ENCODE measurements around the gene SLIT3.

Gene SLIT3

DNA sequence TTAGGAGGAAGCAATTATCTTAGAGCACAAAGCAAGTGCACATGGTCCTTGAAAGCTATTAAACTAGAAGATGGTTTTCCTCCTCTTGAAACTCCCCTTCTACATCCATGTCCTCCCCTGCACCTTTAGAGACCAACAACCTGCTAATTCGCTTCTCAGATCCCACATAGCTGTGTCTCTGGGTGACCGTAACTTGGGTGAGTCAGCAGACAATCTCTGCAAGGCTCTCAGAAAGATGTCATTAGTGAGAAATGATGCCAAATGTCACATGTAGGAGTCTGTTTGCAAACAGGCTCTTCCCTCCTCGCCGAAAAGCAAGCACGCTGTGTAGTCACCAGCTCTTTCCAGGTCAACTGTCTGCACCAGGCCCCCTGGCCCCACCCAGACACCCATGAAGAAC, 291.8 kb downstream of the SLIT3 start:
- DNase-seq (ENCODE audit: low read depth) = no peak
- TF ChIP-seq CTCF (IDR thresholded peaks at IDR 0.05; ENCODE audit: low read depth, low read length, missing control alignments) = no peak
- no peak overlapping the region for H3K4me3 ChIP-seq (ENCODE audit: low read depth, low read length)

DNA sequence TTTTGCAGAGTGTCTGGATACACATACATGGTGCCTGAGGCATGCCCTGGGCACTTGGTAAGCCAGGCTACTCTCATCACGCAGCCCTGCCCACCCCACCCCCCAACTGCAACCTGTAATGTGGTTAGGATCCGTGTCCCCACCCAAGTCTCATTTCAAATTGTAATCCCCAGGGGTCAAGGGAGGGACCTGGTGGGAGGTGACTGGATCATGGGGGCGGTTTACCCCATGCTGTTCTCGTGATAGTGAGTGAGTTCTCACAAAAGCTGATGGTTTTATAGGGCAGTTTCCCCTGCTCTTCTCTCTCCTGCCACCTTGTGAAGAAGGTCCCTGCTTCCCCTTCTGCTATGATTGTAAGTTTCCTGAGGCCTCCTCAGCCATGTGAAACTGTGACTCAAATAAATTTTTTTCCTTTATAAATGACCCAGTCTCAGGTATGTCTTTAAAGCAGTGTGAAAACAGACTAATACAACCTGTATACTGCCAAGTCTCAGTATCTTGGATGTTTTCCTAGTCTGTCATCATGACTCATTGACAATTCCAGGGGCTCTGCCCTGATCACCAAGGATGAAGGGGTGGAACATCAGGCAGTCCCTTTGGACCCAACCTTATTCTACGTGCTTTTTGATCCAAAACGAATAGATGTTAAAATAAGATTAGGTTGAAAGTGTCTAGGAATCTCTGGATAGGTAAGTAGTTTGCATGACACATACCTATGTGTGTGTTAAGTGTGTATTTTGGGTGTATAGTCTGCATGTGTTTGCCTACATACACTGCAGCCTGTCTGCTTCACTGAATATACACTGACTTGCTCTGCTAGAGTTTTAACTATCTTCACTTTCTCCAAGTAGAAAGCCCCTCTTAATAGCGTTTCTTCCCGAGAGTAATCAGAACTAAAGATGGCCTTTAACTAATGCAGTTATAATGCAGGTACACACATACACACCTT, 293.8 kb downstream of the SLIT3 start:
- no peak overlapping the region for H3K4me3 ChIP-seq (ENCODE audit: low read depth, low read length)
- TF ChIP-seq CTCF (IDR thresholded peaks at IDR 0.05; ENCODE audit: low read depth, low read length, missing control alignments) = no peak
- no peak for DNase-seq (ENCODE audit: low read depth)

- H3K4me3 ChIP-seq (ENCODE audit: low read depth, low read length) = no peak overlapping the region
- no peak for TF ChIP-seq CTCF (IDR thresholded peaks at IDR 0.05; ENCODE audit: low read depth, low read length, missing control alignments)
- DNase-seq (ENCODE audit: low read depth) = no peak
These were observed 296.4 kb downstream of the SLIT3 start for GRCh38 chr5:169004551-169004950.

- DNase-seq (ENCODE audit: low read depth) = no peak
- TF ChIP-seq CTCF (IDR thresholded peaks at IDR 0.05; ENCODE audit: low read depth, low read length, missing control alignments) = no peak
These were observed 297.0 kb downstream of the SLIT3 start for GRCh38 chr5:169003721-169004541.

GRCh38 chr5:169002953-169003555, 297.9 kb downstream of the SLIT3 start:
- no peak for TF ChIP-seq CTCF (IDR thresholded peaks at IDR 0.05; ENCODE audit: low read depth, low read length, missing control alignments)
- DNase-seq (ENCODE audit: low read depth) = no peak
- no peak overlapping the region for H3K4me3 ChIP-seq (ENCODE audit: low read depth, low read length)

More at GRCh38 chr5:169003721-169004541, 297.0 kb downstream of the SLIT3 start:
- no peak overlapping the region for H3K4me3 ChIP-seq (ENCODE audit: low read depth, low read length)

GRCh38 chr5:169001394-169001793, 299.5 kb downstream of the SLIT3 start:
- no peak overlapping the region for H3K4me3 ChIP-seq (ENCODE audit: low read depth, low read length)
- DNase-seq (ENCODE audit: low read depth) = no peak
- no peak for TF ChIP-seq CTCF (IDR thresholded peaks at IDR 0.05; ENCODE audit: low read depth, low read length, missing control alignments)
